ENCODE results near the gene BCAR1.
"Not testable (repeated sequence)": the region's sequence is repeated elsewhere in the genome, so short reads cannot be mapped to it uniquely, and the experiment has no call there.

The BCAR1 gene

GRCh38 chr16:75226550-75227360, 24.7 kb downstream of the BCAR1 start:
- TF ChIP-seq, protein P1, sequence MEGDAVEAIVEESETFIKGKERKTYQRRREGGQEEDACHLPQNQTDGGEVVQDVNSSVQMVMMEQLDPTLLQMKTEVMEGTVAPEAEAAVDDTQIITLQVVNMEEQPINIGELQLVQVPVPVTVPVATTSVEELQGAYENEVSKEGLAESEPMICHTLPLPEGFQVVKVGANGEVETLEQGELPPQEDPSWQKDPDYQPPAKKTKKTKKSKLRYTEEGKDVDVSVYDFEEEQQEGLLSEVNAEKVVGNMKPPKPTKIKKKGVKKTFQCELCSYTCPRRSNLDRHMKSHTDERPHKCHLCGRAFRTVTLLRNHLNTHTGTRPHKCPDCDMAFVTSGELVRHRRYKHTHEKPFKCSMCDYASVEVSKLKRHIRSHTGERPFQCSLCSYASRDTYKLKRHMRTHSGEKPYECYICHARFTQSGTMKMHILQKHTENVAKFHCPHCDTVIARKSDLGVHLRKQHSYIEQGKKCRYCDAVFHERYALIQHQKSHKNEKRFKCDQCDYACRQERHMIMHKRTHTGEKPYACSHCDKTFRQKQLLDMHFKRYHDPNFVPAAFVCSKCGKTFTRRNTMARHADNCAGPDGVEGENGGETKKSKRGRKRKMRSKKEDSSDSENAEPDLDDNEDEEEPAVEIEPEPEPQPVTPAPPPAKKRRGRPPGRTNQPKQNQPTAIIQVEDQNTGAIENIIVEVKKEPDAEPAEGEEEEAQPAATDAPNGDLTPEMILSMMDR (IDR thresholded peaks at IDR 0.05; ENCODE audit: insufficient read depth, low read depth, low read length, missing control alignments), result no peak
- no peak overlapping the region for H3K4me3 ChIP-seq (ENCODE audit: low read length)
- no peak for DNase-seq (ENCODE audit: low read depth)

DNA sequence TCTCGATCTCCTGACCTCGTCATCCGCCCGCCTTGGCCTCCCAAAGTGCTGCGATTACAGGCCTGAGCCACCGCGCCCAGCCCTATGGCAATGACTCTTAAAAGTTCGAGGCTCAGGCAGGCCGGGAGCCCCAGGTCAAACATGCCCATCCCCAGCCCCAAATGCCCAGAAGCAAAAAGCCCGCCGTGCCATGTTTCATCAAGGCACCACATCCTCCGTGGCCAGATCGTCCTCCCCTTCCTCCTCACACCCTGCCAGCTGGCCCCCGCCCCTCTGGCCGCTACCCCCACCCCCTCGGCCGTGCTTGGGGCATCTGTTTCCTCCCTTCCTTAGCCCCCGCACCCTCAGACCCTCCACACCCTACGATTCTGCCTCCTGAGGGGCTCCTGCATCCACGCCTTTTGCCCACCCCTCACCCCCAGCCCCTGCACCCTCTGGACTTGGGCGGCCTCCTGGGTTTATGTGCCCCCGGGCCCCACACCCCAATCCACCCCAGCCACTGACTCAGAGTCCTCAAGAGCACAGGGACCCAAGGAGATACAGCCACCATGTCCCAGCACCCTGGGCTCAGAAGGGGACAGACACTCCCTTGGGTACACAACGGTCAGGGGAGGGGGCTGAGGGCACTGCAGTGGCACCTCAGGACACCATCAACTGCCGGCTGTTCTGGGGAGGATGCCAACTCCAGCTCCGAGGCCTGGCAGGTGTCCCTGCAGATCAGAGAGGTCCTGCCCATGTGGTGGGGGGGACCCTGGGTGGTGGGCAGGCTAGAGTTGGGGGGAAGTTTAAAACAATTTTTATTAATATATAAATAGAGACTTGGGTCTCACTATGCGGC, 25.5 kb downstream of the BCAR1 start:
- TF ChIP-seq, protein P1 (IDR thresholded peaks at IDR 0.05; ENCODE audit: insufficient read depth, low read depth, low read length, missing control alignments), result no peak
- no peak for DNase-seq (ENCODE audit: low read depth)

GRCh38 chr16:75225092-75225491, 26.3 kb downstream of the BCAR1 start:
- H3K4me3 ChIP-seq (ENCODE audit: low read length), result no peak overlapping the region
- TF ChIP-seq, protein P1 (IDR thresholded peaks at IDR 0.05; ENCODE audit: insufficient read depth, low read depth, low read length, missing control alignments), result no peak
- no peak for DNase-seq (ENCODE audit: low read depth)

More for the DNA sequence above, 25.5 kb downstream of the BCAR1 start:
- no peak overlapping the region for H3K4me3 ChIP-seq (ENCODE audit: low read length)

GRCh38 chr16:75224306-75225082, 26.9 kb downstream of the BCAR1 start:
- TF ChIP-seq, protein P1 (IDR thresholded peaks at IDR 0.05; ENCODE audit: insufficient read depth, low read depth, low read length, missing control alignments), result no peak
- no peak for DNase-seq (ENCODE audit: low read depth)
- H3K4me3 ChIP-seq (ENCODE audit: low read length), result no peak overlapping the region

DNA sequence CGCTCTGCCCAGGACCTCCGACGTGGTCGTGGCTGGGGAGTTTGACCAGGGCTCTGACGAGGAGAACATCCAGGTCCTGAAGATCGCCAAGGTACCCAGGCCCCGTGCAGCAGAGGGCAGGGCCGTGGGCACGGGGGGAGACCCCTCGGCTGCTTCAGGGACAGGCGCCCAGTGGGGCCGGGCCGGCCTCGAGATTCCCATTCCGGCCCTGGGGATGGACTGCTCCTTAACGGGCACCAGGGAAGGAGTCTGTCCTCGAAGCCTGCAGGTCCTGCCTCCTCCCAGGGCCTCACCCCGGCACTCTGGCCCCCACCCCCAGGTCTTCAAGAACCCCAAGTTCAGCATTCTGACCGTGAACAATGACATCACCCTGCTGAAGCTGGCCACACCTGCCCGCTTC, 28.3 kb downstream of the BCAR1 start:
- not testable (repeated sequence) for H3K4me3 ChIP-seq (ENCODE audit: low read length); DNase-seq (ENCODE audit: low read depth)

GRCh38 chr16:75222271-75222783, 29.1 kb downstream of the BCAR1 start:
- H3K4me3 ChIP-seq (ENCODE audit: low read length), result no peak overlapping the region
- TF ChIP-seq, protein P1 (IDR thresholded peaks at IDR 0.05; ENCODE audit: insufficient read depth, low read depth, low read length, missing control alignments), result no peak
- no peak for DNase-seq (ENCODE audit: low read depth)

All from epithelial cell of esophagus (primary cell).